Activated gamma-delta T cell treated with anti-CD3 and anti-CD28 coated beads, Interleukin-2, amount 50 U/mL, for 16 hours (primary cell): ENCODE measurements around the gene BDH2.

Source experiments
- DNase-seq: peaks from one replicate; pipeline ENCODE4 v3.0.0-alpha.2; 2020; ENCODE audit warnings: low read depth

Gene BDH2

GRCh38 chr4:103079621-103080020 is 20.0 kb downstream of the BDH2 start:
- DNase-seq, result no peak

- no peak for DNase-seq
These were observed 22.8 kb downstream of the BDH2 start, which contains the start of gene SLC9B2 for GRCh38 chr4:103076747-103077347. Gene SLC9B2 (minus strand): TSS chr4:103076761. CDS start chr4:103067550, 9,211 bp downstream.

GRCh38 chr4:103075894-103076746 is 23.5 kb downstream of the BDH2 start:
- peak; percentile 58 for DNase-seq

GRCh38 chr4:103075435-103075893 is 24.2 kb downstream of the BDH2 start:
- no peak for DNase-seq

GRCh38 chr4:103074744-103075434 is 24.7 kb downstream of the BDH2 start:
- DNase-seq, result no peak

GRCh38 chr4:103073792-103074438 is 25.7 kb downstream of the BDH2 start:
- no peak for DNase-seq

GRCh38 chr4:103067841-103068547 is 31.6 kb downstream of the BDH2 start:
- DNase-seq, result no peak

GRCh38 chr4:103060453-103061148 is 39.0 kb downstream of the BDH2 start:
- no peak for DNase-seq

GRCh38 chr4:103054030-103054429 is 45.6 kb downstream of the BDH2 start:
- no peak for DNase-seq

- no peak for DNase-seq
These were observed 46.9 kb downstream of the BDH2 start for GRCh38 chr4:103052779-103053178.

- DNase-seq, result no peak
These were observed 47.5 kb downstream of the BDH2 start for GRCh38 chr4:103052145-103052544.

GRCh38 chr4:103050736-103051436 is 48.7 kb downstream of the BDH2 start:
- DNase-seq, result no peak

GRCh38 chr4:103046416-103047290 is 53.0 kb downstream of the BDH2 start:
- DNase-seq, result peak; percentile 9

- no peak for DNase-seq
These were observed 55.5 kb downstream of the BDH2 start for GRCh38 chr4:103044183-103044582.

GRCh38 chr4:103036169-103036568 is 63.5 kb downstream of the BDH2 start:
- DNase-seq, result no peak

GRCh38 chr4:103032574-103032973 is 67.1 kb downstream of the BDH2 start:
- no peak for DNase-seq

GRCh38 chr4:103030791-103031190 is 68.8 kb downstream of the BDH2 start:
- DNase-seq, result no peak

- no peak for DNase-seq
These were observed 70.3 kb downstream of the BDH2 start for GRCh38 chr4:103029300-103029699.
